PC-9 (cell line): ENCODE data around the gene ACBD3.

Experiments used
- CTCF ChIP-seq: fragments of 200-600 bp; sonication (generic); conservative IDR thresholded peaks from 2 replicates; pipeline ENCODE4 v1.6.1; 2017; ENCODE audit warnings: mixed run types, antibody characterized with exemption, mild to moderate bottlenecking, moderate library complexity
- EZH2 ChIP-seq: fragments of 200-600 bp; sonication (generic); IDR thresholded peaks from 2 replicates; pipeline ENCODE4 v1.8.0; 2017; ENCODE audit warnings: antibody characterized with exemption, low read depth

GRCh38 chr1:226119169-226119568, 67.4 kb downstream of the ACBD3 start:
- TF ChIP-seq CTCF (no peak), EZH2 (no peak)
